Neural progenitor cell (in vitro differentiated cells): ENCODE results near the gene ENTPD2.
A peak's percentile ranks its signal among the peaks of the same experiment; 100 is the strongest.

Experiments
- EZH2 ChIP-seq: fragments of 200-600 bp; sonication (generic); IDR thresholded peaks from 2 replicates; pipeline ENCODE4 v1.6.1; 2017; ENCODE audit warnings: antibody characterized with exemption, mild to moderate bottlenecking, moderate library complexity
- EZH2phosphoT487 ChIP-seq: fragments of 200-600 bp; sonication (generic); IDR thresholded peaks from 2 replicates; pipeline ENCODE4 v1.6.1; 2017; ENCODE audit warnings: antibody characterized with exemption
- TF ChIP-seq, protein P1 (sequence below): fragments of 200-600 bp; sonication (generic); IDR thresholded peaks from 2 replicates; pipeline ENCODE4 v1.5.1; 2017; ENCODE audit warnings: antibody characterized with exemption, mild to moderate bottlenecking

GRCh38 chr9:137045294-137046087, 8.4 kb downstream of the ENTPD2 start:
- TF ChIP-seq, protein P1, sequence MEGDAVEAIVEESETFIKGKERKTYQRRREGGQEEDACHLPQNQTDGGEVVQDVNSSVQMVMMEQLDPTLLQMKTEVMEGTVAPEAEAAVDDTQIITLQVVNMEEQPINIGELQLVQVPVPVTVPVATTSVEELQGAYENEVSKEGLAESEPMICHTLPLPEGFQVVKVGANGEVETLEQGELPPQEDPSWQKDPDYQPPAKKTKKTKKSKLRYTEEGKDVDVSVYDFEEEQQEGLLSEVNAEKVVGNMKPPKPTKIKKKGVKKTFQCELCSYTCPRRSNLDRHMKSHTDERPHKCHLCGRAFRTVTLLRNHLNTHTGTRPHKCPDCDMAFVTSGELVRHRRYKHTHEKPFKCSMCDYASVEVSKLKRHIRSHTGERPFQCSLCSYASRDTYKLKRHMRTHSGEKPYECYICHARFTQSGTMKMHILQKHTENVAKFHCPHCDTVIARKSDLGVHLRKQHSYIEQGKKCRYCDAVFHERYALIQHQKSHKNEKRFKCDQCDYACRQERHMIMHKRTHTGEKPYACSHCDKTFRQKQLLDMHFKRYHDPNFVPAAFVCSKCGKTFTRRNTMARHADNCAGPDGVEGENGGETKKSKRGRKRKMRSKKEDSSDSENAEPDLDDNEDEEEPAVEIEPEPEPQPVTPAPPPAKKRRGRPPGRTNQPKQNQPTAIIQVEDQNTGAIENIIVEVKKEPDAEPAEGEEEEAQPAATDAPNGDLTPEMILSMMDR = no peak
- TF ChIP-seq EZH2phosphoT487 = peak; percentile 42
- TF ChIP-seq EZH2 = peak; percentile 49
